ENCODE measurements around the gene UNC13A.

DNA sequence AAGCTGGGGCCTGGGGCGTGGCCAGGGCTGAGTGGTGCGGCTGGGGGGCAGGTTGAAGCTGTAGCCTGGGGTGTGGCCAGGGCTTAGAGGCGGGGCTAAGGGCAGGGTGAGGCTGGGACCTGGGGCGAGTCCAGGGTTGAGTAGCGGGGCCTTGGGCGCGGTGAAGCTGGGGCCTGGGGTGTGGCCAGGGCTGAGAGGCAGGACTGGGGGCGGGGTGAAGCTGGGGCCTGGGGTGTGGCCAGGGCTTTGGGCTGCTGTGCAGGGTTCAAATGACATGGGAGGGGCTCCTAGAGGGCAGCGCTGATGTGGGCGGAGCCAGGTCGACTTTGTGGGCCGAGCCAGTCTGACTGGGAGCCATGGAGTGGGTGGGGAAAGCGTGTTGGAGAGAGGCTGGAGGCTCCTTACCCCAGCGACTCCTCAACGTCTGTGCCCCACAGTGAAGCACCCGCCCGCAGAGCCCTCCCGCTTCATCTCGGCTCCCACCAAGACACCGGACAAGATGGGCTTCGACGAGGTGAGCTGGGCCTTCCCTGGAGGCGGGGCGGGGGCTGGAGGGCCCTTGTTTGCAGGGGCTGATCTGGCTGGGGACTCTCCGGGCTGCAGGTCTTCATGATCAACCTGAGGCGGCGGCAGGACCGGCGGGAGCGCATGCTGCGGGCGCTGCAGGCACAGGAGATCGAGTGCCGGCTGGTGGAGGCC lies 111.2 kb downstream of the UNC13A start:
- TF ChIP-seq POLR2A (IDR thresholded peaks at IDR 0.05) (no peak), POLR2AphosphoS5 (IDR thresholded peaks at IDR 0.05) (no peak)
- TF ChIP-seq, protein P1, sequence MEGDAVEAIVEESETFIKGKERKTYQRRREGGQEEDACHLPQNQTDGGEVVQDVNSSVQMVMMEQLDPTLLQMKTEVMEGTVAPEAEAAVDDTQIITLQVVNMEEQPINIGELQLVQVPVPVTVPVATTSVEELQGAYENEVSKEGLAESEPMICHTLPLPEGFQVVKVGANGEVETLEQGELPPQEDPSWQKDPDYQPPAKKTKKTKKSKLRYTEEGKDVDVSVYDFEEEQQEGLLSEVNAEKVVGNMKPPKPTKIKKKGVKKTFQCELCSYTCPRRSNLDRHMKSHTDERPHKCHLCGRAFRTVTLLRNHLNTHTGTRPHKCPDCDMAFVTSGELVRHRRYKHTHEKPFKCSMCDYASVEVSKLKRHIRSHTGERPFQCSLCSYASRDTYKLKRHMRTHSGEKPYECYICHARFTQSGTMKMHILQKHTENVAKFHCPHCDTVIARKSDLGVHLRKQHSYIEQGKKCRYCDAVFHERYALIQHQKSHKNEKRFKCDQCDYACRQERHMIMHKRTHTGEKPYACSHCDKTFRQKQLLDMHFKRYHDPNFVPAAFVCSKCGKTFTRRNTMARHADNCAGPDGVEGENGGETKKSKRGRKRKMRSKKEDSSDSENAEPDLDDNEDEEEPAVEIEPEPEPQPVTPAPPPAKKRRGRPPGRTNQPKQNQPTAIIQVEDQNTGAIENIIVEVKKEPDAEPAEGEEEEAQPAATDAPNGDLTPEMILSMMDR (IDR thresholded peaks at IDR 0.05), result no peak

Data from upper lobe of left lung (tissue), 4 donors.